PC-9 (cell line): Measurements from ENCODE around the gene SIRT1.

Source experiments
- CTCF ChIP-seq: fragments of 200-600 bp; sonication (generic); conservative IDR thresholded peaks from 2 replicates; pipeline ENCODE4 v1.6.1; 2017; ENCODE audit warnings: mixed run types, antibody characterized with exemption, mild to moderate bottlenecking, moderate library complexity
- EZH2 ChIP-seq: fragments of 200-600 bp; sonication (generic); IDR thresholded peaks from 2 replicates; pipeline ENCODE4 v1.8.0; 2017; ENCODE audit warnings: antibody characterized with exemption, low read depth

GRCh38 chr10:67875340-67876238 lies 8.9 kb upstream of the SIRT1 start:
- no peak for TF ChIP-seq CTCF
- TF ChIP-seq EZH2 = no peak
